HepG2 (cell line): ENCODE results near the gene ZFP69B. TPM values are rescaled to one million over a fixed set of nuclear protein-coding genes. Genes with fewer than 3 reads are reported as not detected.

ENCODE experiments used
- ASH2L ChIP-seq: fragments of 300-600, 200-600 bp; sonication (generic); IDR thresholded peaks from 2 replicates; pipeline ENCODE4 v1.7.0; 2017; ENCODE audit warnings: low read depth, mild to moderate bottlenecking, moderate library complexity, mixed read lengths, low read length; ENCODE audit not compliant: insufficient read length
- FOXK1 ChIP-seq: sonication (generic); formaldehyde crosslinking; IDR thresholded peaks from 2 replicates; pipeline ENCODE4 v1.4.0; 2020; ENCODE audit warnings: low read depth, missing genetic modification reagents, borderline replicate concordance
- GATAD1 ChIP-seq: IDR thresholded peaks from 2 replicates; pipeline ENCODE4 v1.6.1; 2016; ENCODE audit warnings: missing genetic modification reagents, missing compliant biosample characterization
- HOXA3 ChIP-seq: sonication (generic); formaldehyde crosslinking; IDR thresholded peaks from 2 replicates; pipeline ENCODE4 v1.5.0; 2020; ENCODE audit warnings: missing genetic modification reagents
- MIER2 ChIP-seq: IDR thresholded peaks from 2 replicates; pipeline ENCODE4 v1.6.1; 2016; ENCODE audit warnings: missing biosample characterization, missing genetic modification reagents
- ONECUT2 ChIP-seq: sonication (generic); formaldehyde crosslinking; IDR thresholded peaks from 2 replicates; pipeline ENCODE4 v1.4.0; 2020; ENCODE audit warnings: missing genetic modification reagents
- POGZ ChIP-seq: sonication (generic); formaldehyde crosslinking; IDR thresholded peaks from 2 replicates; pipeline ENCODE4 v1.4.0; 2020; ENCODE audit warnings: mild to moderate bottlenecking, missing genetic modification reagents
- POLR2G ChIP-seq: fragments of 200-400 bp; formaldehyde crosslinking; IDR thresholded peaks from 2 replicates; pipeline ENCODE4 v1.6.1; 2018; ENCODE audit warnings: mild to moderate bottlenecking, low read depth, low read length, moderate library complexity
- RAD51 ChIP-seq: fragments of 450-650 bp; IDR thresholded peaks from 2 replicates; pipeline ENCODE4 v1.6.1; 2016; ENCODE audit warnings: borderline replicate concordance
- REST ChIP-seq, 2 experiments: IDR thresholded peaks; 2 replicates each; pipeline ENCODE4 v1.6.1; 2011 to 2012; ENCODE audit warnings: low read length in 2 of 2, borderline replicate concordance in 1 of 2, low read depth in 1 of 2, mild to moderate bottlenecking in 1 of 2, moderate library complexity in 1 of 2
- RFX1 ChIP-seq: fragments of 450-650 bp; IDR thresholded peaks from 2 replicates; pipeline ENCODE4 v1.6.1; 2017
- RFXANK ChIP-seq: IDR thresholded peaks from 2 replicates; pipeline ENCODE4 v1.6.1; 2016
- SALL2 ChIP-seq: sonication (generic); formaldehyde crosslinking; IDR thresholded peaks from 2 replicates; pipeline ENCODE4 v1.8.1; 2023; ENCODE audit warnings: mild to moderate bottlenecking, missing genetic modification reagents, inconsistent platforms
- SKI ChIP-seq: fragments of 450-650 bp; IDR thresholded peaks from one replicate; pipeline ENCODE4 v1.6.1; 2018; ENCODE audit warnings: mild to moderate bottlenecking; ENCODE audit not compliant: partially characterized antibody
- SMAD1 ChIP-seq: sonication (generic); formaldehyde crosslinking; IDR thresholded peaks from 2 replicates; pipeline ENCODE4 v1.4.0; 2020; ENCODE audit warnings: missing genetic modification reagents, low read depth, mild to moderate bottlenecking, borderline replicate concordance
- ZNF280D ChIP-seq: sonication (generic); formaldehyde crosslinking; IDR thresholded peaks from 2 replicates; pipeline ENCODE4 v1.5.1; 2020; ENCODE audit warnings: mild to moderate bottlenecking, missing genetic modification reagents
- ZNF350 ChIP-seq: sonication (generic); formaldehyde crosslinking; IDR thresholded peaks from 2 replicates; pipeline ENCODE4 v1.4.0; 2020; ENCODE audit warnings: mild to moderate bottlenecking, low read depth, missing genetic modification reagents, borderline replicate concordance
- ZNF678 ChIP-seq: sonication (generic); formaldehyde crosslinking; IDR thresholded peaks from 2 replicates; pipeline ENCODE4 v1.4.0; 2020; ENCODE audit warnings: mild to moderate bottlenecking, missing genetic modification reagents
- polyA plus RNA-seq, 8 experiments: library from polyadenylated mRNA; depleted of rRNA in 3 of 8; stranded (reverse) in 7 of 8; unstranded in 1 of 8; fragments of >200 nt; fragmentation: Illumina TruSeq in 4 of 8; extraction: Trizol in 4 of 8; gene quantifications; 2 replicates each; pipeline versions ENCODE4 v1.2.1 to v1.2.3, GENCODE V29; 2011 to 2016; ENCODE audit warnings: low read depth in 4 of 8, missing spikeins in 1 of 8, mixed read lengths in 1 of 8; ENCODE audit not compliant: insufficient read depth in 1 of 8
- total RNA-seq, 5 experiments: library from RNA; depleted of rRNA; stranded (reverse); fragments of >200 nt; fragmentation: Illumina TruSeq; extraction: Trizol; gene quantifications; 2 replicates each; pipeline ENCODE4 v1.2.3, GENCODE V29; 2016; ENCODE audit warnings: low read depth in 1 of 5
- TF ChIP-seq, protein P1 (sequence below): sonication (generic); formaldehyde crosslinking; IDR thresholded peaks from 2 replicates; pipeline ENCODE4 v1.8.1; 2022; ENCODE audit warnings: mild to moderate bottlenecking, missing genetic modification reagents
- TF ChIP-seq, protein P2 (sequence below): sonication (generic); formaldehyde crosslinking; IDR thresholded peaks from 2 replicates; pipeline ENCODE4 v1.4.0; 2020; ENCODE audit warnings: missing genetic modification reagents; ENCODE audit errors: not compliant biosample characterization

Gene ZFP69B
- total and polyA plus RNA-seq, 2 of the 13 experiments (the other 11 are each of a cell fraction or from before 2014, with no cell fraction given): 4.6 to 7.7 TPM

DNA sequence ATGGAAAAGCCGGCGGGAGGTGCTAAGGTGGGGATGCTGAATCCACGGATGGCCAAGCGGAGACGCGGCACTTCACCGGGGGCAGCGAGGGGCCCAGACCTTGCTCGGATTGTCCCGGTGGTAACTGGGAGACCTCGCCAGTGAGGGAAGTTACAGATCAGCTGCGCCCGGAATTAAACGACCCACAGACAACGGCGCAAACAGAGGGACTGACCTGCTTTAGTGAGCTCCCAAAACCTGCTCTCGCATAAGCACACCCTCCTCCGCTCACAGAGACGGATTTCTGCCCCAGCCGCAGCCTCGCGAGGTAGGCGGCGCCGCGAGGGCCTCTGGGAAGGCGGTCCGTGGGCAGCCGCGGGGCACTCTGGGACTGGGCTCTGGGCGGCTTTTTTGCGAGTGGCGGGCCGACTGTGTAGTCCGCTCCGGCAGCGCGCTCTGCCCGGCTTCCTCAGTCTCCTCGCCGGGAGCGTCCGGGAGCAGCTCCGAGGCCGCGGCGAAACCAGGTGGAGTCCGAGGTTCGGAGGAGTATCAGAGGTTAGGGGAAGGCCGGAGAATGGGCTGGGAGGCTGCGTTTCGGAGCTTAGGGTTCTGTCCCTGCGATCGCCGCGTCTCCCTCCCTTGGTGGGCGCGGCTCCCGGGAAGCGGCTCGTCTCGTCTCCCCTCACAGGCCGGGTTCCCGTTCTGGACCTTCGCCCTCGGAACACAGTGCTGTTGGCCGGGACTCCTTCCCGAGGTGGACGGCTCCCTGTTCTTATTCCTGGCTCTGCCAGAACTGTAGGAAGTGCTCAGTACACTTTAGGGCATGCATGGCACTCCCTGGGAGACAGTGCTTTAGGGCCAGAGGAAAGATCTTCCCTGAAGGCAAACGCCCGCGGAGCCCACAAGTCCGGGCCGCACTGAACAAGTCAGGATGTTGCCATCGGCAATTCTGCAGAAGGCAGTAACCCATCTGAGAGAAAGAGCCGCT lies 58.4 kb downstream of the ZFP69B start, which contains the start of gene EXO5 (continued):
- TF ChIP-seq REST (IDR thresholded peaks at IDR 0.05; ENCODE audit: borderline replicate concordance in 1 of 2, low read depth in 1 of 2, low read length in 2 of 2): peak in 1 of 2 experiments; percentile 46; a peak in 1 of 4 replicates
- peak; percentile 90; the same call in 1 of the 2 replicates for TF ChIP-seq SMAD1
- 0 out of 2 replicates have a peak, but pooled peaks have one; percentile 31 for TF ChIP-seq ZNF678 (CRISPR knock-in tag)
- no peak; the same call in 1 of the 2 replicates for TF ChIP-seq RFXANK (CRISPR knock-in tag)
- peak; percentile 73; the same call in 1 of the 2 replicates for TF ChIP-seq ZNF350 (CRISPR knock-in tag)
- TF ChIP-seq, protein P1, sequence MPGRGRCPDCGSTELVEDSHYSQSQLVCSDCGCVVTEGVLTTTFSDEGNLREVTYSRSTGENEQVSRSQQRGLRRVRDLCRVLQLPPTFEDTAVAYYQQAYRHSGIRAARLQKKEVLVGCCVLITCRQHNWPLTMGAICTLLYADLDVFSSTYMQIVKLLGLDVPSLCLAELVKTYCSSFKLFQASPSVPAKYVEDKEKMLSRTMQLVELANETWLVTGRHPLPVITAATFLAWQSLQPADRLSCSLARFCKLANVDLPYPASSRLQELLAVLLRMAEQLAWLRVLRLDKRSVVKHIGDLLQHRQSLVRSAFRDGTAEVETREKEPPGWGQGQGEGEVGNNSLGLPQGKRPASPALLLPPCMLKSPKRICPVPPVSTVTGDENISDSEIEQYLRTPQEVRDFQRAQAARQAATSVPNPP (CRISPR knock-in tag): no peak; the same call in 1 of the 2 replicates
- peak; percentile 91 for TF ChIP-seq GATAD1
- TF ChIP-seq RAD51: no peak
- TF ChIP-seq RFX1: no peak
- TF ChIP-seq SALL2: peak; percentile 96
- TF ChIP-seq, protein P2, sequence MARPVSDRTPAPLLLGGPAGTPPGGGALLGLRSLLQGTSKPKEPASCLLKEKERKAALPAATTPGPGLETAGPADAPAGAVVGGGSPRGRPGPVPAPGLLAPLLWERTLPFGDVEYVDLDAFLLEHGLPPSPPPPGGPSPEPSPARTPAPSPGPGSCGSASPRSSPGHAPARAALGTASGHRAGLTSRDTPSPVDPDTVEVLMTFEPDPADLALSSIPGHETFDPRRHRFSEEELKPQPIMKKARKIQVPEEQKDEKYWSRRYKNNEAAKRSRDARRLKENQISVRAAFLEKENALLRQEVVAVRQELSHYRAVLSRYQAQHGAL (CRISPR knock-in tag): peak; percentile 78
- TF ChIP-seq ZNF280D (CRISPR knock-in tag): 0 out of 2 replicates have a peak, but pooled peaks have one; percentile 53
- no peak for TF ChIP-seq ONECUT2 (CRISPR knock-in tag)
- TF ChIP-seq POGZ (CRISPR knock-in tag): peak; percentile 97
- TF ChIP-seq HOXA3 (CRISPR knock-in tag): peak; percentile 86
- peak; percentile 97 for TF ChIP-seq POLR2G
- TF ChIP-seq SKI: peak; percentile 15
- TF ChIP-seq ASH2L: peak; percentile 94
- no peak for TF ChIP-seq MIER2 (CRISPR knock-in tag)
- TF ChIP-seq FOXK1: no peak
